ENCODE data around the gene TCEAL3. TPM values are rescaled to one million over a fixed set of nuclear protein-coding genes. Genes with fewer than 3 reads are reported as not detected.

The TCEAL3 gene
- polyA plus RNA-seq, 1 of the 3 experiments (the other 2 are of a cell fraction) = 26.7 TPM

GRCh38 chrX:103629318-103630170 lies 21.8 kb downstream of the TCEAL3 start:
- H3K9me3 ChIP-seq = no peaks in the 10 kb centered on the region
- peak; percentile 70 for DNase-seq

More at GRCh38 chrX:103629318-103630170, 21.8 kb downstream of the TCEAL3 start:
- H4K20me1 ChIP-seq (ENCODE audit: insufficient read depth) = no peaks in the 10 kb centered on the region
- ChIA-PET CTCF (interaction anchor here (0.5 to 1.9 kb wide), 27 partner anchors 9 to 273 kb away, joined by 3 to 13 read pairs (median 3); partner anchors contain the start of genes MORF4L2, TCEAL3 and TCEAL9), POLR2A (interaction anchor here (0.5 to 1.9 kb wide), 4 partner anchors 9 to 57 kb away, joined by 3 to 7 read pairs (median 5); partner anchors contain the start of gene MORF4L2)
- H3K4me3 ChIP-seq (ENCODE audit: low read depth in 2 of 2, low read length in 1 of 2) = peak overlapping the region; percentile 62 to 67
- H3K79me2 ChIP-seq (ENCODE audit: insufficient read depth) = peaks cover 6% of the 10 kb centered on the region; the same call in 1 of the 2 replicates
- peak overlapping the region; percentile 86 to 92 for H3K27ac ChIP-seq (ENCODE audit: low read depth in 2 of 2, low read length in 1 of 2)
- peak overlapping the region; percentile 82 for H3K4me2 ChIP-seq
- 6% methylated on average over 39 of the region's 49 CpGs for WGBS (ENCODE audit: low lambda C conversion rate)
- H3K36me3 ChIP-seq (replicated peaks in 1 of 2; ENCODE audit: control insufficient read depth in 1 of 2, insufficient read depth in 2 of 2, low read length in 1 of 2) = no peaks in the 10 kb centered on the region
- no peaks in the 10 kb centered on the region for H3K9me2 ChIP-seq
- H3K27me3 ChIP-seq (ENCODE audit: insufficient read depth) = no peaks in the 10 kb centered on the region; the same call in 1 of the 2 replicates
- H3K9ac ChIP-seq = peak overlapping the region; percentile 79
- peaks cover 3 to 4% of the 10 kb centered on the region in 2 experiments; a peak in 3 of 4 replicates for H3K4me1 ChIP-seq (ENCODE audit: control insufficient read depth in 1 of 2, insufficient read depth in 2 of 2, low read depth in 1 of 2, low read length in 1 of 2)
- TF ChIP-seq IRF3 (IDR thresholded peaks at IDR 0.05; ENCODE audit: low read depth, low read length) (no peak), MAX (IDR thresholded peaks at IDR 0.05; ENCODE audit: low read depth) (peak; percentile 76), EZH2phosphoT487 (IDR thresholded peaks at IDR 0.05; ENCODE audit: borderline replicate concordance, low read depth) (no peak), CHD2 (IDR thresholded peaks at IDR 0.05; ENCODE audit: low read length, partially characterized antibody) (peak; percentile 2), POLR2AphosphoS5 (IDR thresholded peaks at IDR 0.05; ENCODE audit: low read depth, low read length) (peak; percentile 21; the same call in 1 of the 2 replicates), CTCF (IDR thresholded peaks at IDR 0.05) (peak; percentile 65), RFX5 (IDR thresholded peaks at IDR 0.05; ENCODE audit: low read length) (no peak), MXI1 (IDR thresholded peaks at IDR 0.05; ENCODE audit: low read depth, low read length) (peak; percentile 85), GATA2 (CRISPR knock-in tag; IDR thresholded peaks at IDR 0.05) (0 out of 2 replicates have a peak, but pooled peaks have one; percentile 6), NFIC (IDR thresholded peaks at IDR 0.05; ENCODE audit: borderline replicate concordance) (no peak), SMC3 (IDR thresholded peaks at IDR 0.05; ENCODE audit: low read depth, low read length) (peak; percentile 41; the same call in 1 of the 2 replicates), RAD21 (IDR thresholded peaks at IDR 0.05; ENCODE audit: low read length) (peak; percentile 47), NRF1 (IDR thresholded peaks at IDR 0.05; ENCODE audit: low read depth, low read length) (no peak), ELF1 (IDR thresholded peaks at IDR 0.05) (no peak), ZBTB33 (IDR thresholded peaks at IDR 0.05; ENCODE audit: borderline replicate concordance, low read depth) (no peak), PBX3 (IDR thresholded peaks at IDR 0.05) (peak; percentile 28; the same call in 1 of the 2 replicates)
- peak overlapping the region; percentile 60 for H2AFZ ChIP-seq (ENCODE audit: low read depth)
- peaks cover 14% of the 10 kb centered on the region for H3F3A ChIP-seq (replicated peaks; ENCODE audit: insufficient read depth)
